Motor neuron (in vitro differentiated cells): ENCODE data around the gene HSPB9. TPM values are rescaled to one million over a fixed set of nuclear protein-coding genes. Genes with fewer than 3 reads are reported as not detected.
"Not testable (repeated sequence)": the region's sequence is repeated elsewhere in the genome, so short reads cannot be mapped to it uniquely, and the experiment has no call there.

Experiments used
- ATAC-seq, 8 experiments: fragments of 200-7000 bp; cut with Tn5 transposase; replicated peaks in 6 of 8; 2 replicates each; pipeline ENCODE4 v1.8.0; 2021; ENCODE audit warnings: mild to moderate bottlenecking in 8 of 8, moderate library complexity in 8 of 8
- H3K27ac ChIP-seq, 2 donors: fragments of 250-450 bp; sonication (Bioruptor Pico); 2 replicates each; pipeline ENCODE4 v1.9.0; 2021; ENCODE audit warnings: antibody characterized with exemption in 2 of 2, mild to moderate bottlenecking in 2 of 2, moderate library complexity in 1 of 2
- H3K4me1 ChIP-seq, 2 donors: fragments of 250-450 bp; sonication (Bioruptor Pico); replicated peaks in 1 of 2; 2 replicates each; pipeline ENCODE4 v1.6.1; 2021; ENCODE audit warnings: antibody characterized with exemption in 2 of 2, mild to moderate bottlenecking in 2 of 2, moderate library complexity in 1 of 2
- H3K4me3 ChIP-seq, 5 donors: fragments of 250-450 bp; sonication (Bioruptor Pico); 2 replicates each; pipeline ENCODE4 v1.9.0; 2021; ENCODE audit warnings: antibody characterized with exemption in 5 of 5, mild to moderate bottlenecking in 5 of 5, moderate library complexity in 4 of 5
- whole genome bisulfite sequencing, 10 experiments: fragments of 450-650 bp; shearing (Covaris generic); methylation state at CpG; one replicate each; pipeline ENCODE4 v1.0.0; 2022; 5-methylcytosine and 5-hydroxymethylcytosine counted together
- in situ Hi-C, 9 experiments: fragments of 400-800 bp; cut with MboI; loops; one replicate each; pipeline ENCODE4 v1.15.0; 2021; ENCODE audit warnings: low sequenced_read_pairs in 9 of 9, low pct_unique_long_range_greater_than_20kb in 2 of 9; ENCODE audit not compliant: unreplicated experiment in 9 of 9
- total RNA-seq, 8 experiments: library from RNA; unstranded; fragments of 300-600 nt; gene quantifications; 2 replicates each; pipeline versions ENCODE4 v1.2.3 to v1.2.4, GENCODE V29; 2022

Gene HSPB9
- total RNA-seq, 8 experiments from 2014 or later, result 0.18 to 1.00 (median 0.51) TPM

GRCh38 chr17:42142371-42142896, 19.8 kb downstream of the HSPB9 start:
- Histone ChIP-seq H3K27ac (peak overlapping the region; percentile 36 to 38), H3K4me1 (peaks cover 17 to 19% of the 10 kb centered on the region in 2 donors), H3K4me3 (no peak overlapping the region)
- peak in 6 of 8 experiments; percentile 68 to 88 (median 86) for ATAC-seq
- WGBS, 10 experiments, result 6 to 74% (median 30%) methylated on average over 1 to 5 of the region's 7 CpGs; no CpG with 5 or more reads in 3 of the 10 experiments
- in situ Hi-C loops, result no loop called here

GRCh38 chr17:42143138-42143537, 20.5 kb downstream of the HSPB9 start:
- peaks cover 17 to 19% of the 10 kb centered on the region in 2 donors for H3K4me1 ChIP-seq
- ATAC-seq, H3K4me3 ChIP-seq, in situ Hi-C loops, H3K27ac ChIP-seq: not testable (repeated sequence)
- 77 to 100% (median 94%) methylated on average over 1 to 4 of the region's 4 CpGs; no CpG with 5 or more reads in 2 of the 10 experiments for WGBS, 10 experiments

DNA sequence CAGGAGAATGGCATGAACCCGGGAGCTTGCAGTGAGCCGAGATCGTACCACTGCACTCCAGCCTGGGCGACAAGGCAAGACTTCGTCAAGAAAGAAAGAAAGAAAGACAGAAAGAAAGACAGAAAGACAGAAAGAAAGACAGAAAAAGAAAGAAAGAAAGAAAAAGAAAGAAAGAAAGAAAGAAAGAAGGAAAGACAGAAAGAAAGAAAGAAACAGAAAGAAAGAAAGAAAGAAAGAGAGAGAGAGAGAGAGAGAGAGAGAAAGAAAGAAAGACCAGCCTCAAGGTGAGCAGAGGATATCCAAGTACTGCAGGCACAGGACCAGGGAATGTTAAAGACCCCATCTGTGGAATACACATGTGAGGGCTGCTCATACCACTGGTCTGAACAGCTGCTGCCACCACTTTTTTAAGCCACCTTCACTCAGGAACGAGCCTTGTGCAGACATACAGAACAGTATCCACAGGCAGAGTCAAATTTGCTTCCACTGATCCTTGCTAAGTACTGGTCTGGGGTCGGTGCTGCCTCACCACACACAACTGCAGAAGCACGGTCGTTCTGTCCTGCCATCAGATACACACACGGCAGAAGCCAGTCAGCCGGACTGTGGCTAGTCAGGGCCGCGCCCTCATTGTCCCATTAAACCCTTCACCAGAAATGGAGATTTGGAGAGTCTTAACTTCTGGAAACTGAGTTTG, 24.5 kb downstream of the HSPB9 start:
- peaks cover 7 to 13% of the 10 kb centered on the region in 2 donors for H3K4me1 ChIP-seq
- in situ Hi-C loops, result no loop called here
- H3K4me3 ChIP-seq, result no peak overlapping the region
- ATAC-seq, result no peak
- no peak overlapping the region for H3K27ac ChIP-seq
- 74 to 100% (median 89%) methylated on average over 2 to 11 of the region's 13 CpGs for WGBS, 10 experiments

DNA sequence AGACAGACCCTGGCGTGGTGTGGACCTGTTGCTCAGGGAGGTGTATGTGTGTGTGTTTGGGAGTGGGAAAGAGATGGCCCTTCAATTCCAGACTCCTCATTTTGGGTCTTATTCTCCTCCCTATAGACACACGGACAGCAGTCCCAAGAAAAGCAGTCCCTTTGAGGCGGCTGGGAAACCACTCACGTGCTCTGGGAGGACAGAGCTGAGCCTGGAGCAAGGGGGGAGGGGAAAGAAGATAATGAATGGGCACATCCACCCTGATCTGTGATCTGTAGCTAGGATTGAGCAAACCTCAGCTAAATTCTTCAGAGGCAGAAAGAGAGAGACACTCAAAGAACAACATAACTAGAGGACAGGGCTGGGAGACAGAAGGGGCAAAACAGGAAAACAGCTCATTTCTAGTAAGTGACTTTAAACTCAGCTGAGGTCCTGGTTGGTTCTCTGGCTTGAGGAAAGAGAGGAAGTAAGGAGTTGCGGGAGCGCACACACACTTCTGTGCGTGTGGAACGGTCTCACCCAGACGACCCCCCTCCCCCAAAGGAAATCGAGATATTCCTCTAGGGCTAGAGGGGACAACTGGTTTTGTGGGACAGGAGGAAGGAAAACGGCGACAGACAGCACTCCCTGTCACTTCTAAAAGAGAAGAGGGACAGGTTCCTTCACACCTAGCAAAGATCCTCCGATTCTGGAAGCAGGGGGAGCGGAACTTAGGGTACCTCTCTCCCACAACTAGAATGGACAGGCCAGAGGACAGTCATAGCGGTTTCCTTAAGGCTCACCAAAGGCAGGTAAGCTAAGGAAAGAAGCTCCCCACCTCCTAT, 31.5 kb downstream of the HSPB9 start:
- peak overlapping the region; percentile 67 to 94 (median 87) for H3K4me3 ChIP-seq
- peak in 1 of 8 experiments; percentile 2 for ATAC-seq
- peak overlapping the region; percentile 33 to 75 for H3K27ac ChIP-seq
- H3K4me1 ChIP-seq, result peaks cover 4 to 11% of the 10 kb centered on the region in 2 donors
- 0 to 20% (median 4%) methylated on average over 1 to 8 of the region's 15 CpGs; no CpG with 5 or more reads in 1 of the 10 experiments for WGBS, 10 experiments
- in situ Hi-C loops, result no loop called here

- Histone ChIP-seq H3K27ac (no peak overlapping the region), H3K4me1 (peaks cover 4 to 11% of the 10 kb centered on the region in 2 donors), H3K4me3 (peak overlapping the region in 4 of 5 donors; percentile 32 to 94 (median 84))
- in situ Hi-C loops, result no loop called here
- no peak for ATAC-seq
- WGBS, 10 experiments, result 0 to 60% (median 42%) methylated on average over 1 to 10 of the region's 17 CpGs; no CpG with 5 or more reads in 1 of the 10 experiments
Observed at GRCh38 chr17:42155614-42156045, 33.0 kb downstream of the HSPB9 start.

- no peak for ATAC-seq
- in situ Hi-C loops, result no loop called here
- Histone ChIP-seq H3K4me1 (peaks cover 5 to 6% of the 10 kb centered on the region in 2 donors), H3K27ac (no peak overlapping the region), H3K4me3 (no peak overlapping the region)
- WGBS, 10 experiments, result 17 to 100% (median 76%) methylated on average over 1 to 7 of the region's 14 CpGs; no CpG with 5 or more reads in 2 of the 10 experiments
Observed at GRCh38 chr17:42159796-42160530, 37.4 kb downstream of the HSPB9 start.

- Histone ChIP-seq H3K4me1 (peaks cover 5 to 6% of the 10 kb centered on the region in 2 donors), H3K4me3 (no peak overlapping the region), H3K27ac (no peak overlapping the region)
- ATAC-seq, result no peak
- in situ Hi-C loops, result no loop called here
- WGBS, 10 experiments, result 50 to 100% (median 83%) methylated on average over 1 to 7 of the region's 7 CpGs; no CpG with 5 or more reads in 3 of the 10 experiments
Observed at GRCh38 chr17:42160531-42160910, 37.9 kb downstream of the HSPB9 start.

GRCh38 chr17:42163113-42163512, 40.5 kb downstream of the HSPB9 start:
- Histone ChIP-seq H3K4me3 (no peak overlapping the region), H3K4me1 (peaks cover 5 to 6% of the 10 kb centered on the region in 2 donors), H3K27ac (no peak overlapping the region)
- 10 to 80% (median 40%) methylated on average over 1 to 3 of the region's 8 CpGs; no CpG with 5 or more reads in 7 of the 10 experiments for WGBS, 10 experiments
- ATAC-seq, result peak in 7 of 8 experiments; percentile 9 to 35 (median 17)
- in situ Hi-C loops, result no loop called here

DNA sequence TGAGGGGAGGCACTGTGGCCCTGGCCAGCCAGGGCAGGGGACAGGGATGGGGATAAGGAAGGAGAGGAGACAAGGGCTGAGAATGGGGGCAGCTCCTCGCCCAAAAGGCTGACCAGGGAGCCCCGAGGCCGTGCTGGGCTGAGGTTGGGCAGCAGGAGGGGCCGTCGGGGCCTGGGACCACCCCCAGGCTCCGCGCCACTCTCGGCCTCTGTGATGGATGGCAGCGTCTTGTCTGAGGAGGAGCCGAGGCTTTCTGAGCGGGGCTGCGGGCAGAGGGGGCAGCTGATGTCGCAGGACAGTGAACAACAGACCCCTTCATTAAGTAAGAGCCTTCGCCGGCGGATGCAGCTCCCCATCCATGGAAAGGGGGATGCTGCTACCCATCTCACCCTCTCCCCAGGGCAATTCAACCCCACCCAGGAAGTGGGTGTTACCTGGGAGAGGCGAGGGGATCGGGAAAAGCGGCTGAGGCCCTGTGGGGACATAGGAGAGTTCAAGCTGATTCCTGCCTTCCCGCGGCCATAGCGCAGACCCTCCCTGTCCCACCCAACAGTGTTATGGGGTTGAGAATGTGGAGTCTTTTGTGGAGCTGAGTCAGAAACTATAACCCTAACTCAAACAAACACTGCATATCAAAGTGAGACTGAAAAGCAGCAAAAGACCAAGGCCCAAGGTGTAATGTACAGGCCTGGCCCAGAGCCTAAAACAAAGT, 41.2 kb downstream of the HSPB9 start:
- WGBS, 10 experiments, result 50 to 100% (median 61%) methylated on average over 1 to 4 of the region's 22 CpGs; no CpG with 5 or more reads in 3 of the 10 experiments
- no peak overlapping the region for H3K27ac ChIP-seq
- in situ Hi-C loops, result no loop called here
- no peak overlapping the region for H3K4me3 ChIP-seq
- peak in 5 of 8 experiments; percentile 23 to 49 (median 33) for ATAC-seq
- peaks cover 5 to 6% of the 10 kb centered on the region in 2 donors for H3K4me1 ChIP-seq

DNA sequence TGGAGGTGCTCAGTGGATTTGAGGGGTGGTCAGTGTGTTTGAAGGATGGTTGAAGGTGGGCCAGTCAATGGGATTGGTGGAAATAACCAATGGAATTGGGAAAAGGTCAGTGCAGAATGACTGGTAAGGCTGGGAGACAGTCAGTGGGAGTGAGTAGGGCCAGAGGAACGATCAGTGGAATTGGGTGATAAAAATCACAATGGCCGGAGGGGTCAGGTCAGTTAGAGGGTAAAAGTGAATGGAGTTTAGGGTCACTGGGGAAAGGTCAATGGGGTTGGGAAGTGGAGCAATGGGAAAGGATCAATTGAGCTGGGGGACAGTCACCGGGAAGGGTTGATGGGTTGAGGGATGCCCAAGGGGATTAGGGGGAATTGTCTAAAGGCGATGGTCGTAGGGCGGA, 43.1 kb downstream of the HSPB9 start:
- H3K4me1 ChIP-seq, result peaks cover 5 to 6% of the 10 kb centered on the region in 2 donors
- in situ Hi-C loops, result no loop called here
- no peak overlapping the region for H3K4me3 ChIP-seq
- no peak overlapping the region for H3K27ac ChIP-seq
- ATAC-seq, result no peak
- 60 to 100% (median 80%) methylated on average over 1 to 5 of the region's 6 CpGs; no CpG with 5 or more reads in 3 of the 10 experiments for WGBS, 10 experiments

GRCh38 chr17:42166196-42166763, 43.7 kb downstream of the HSPB9 start:
- ATAC-seq, result no peak
- 74 to 89% (median 87%) methylated on average over 5 to 12 of the region's 19 CpGs; no CpG with 5 or more reads in 7 of the 10 experiments for WGBS, 10 experiments
- H3K27ac ChIP-seq, result no peak overlapping the region
- H3K4me1 ChIP-seq, result peaks cover 5 to 6% of the 10 kb centered on the region in 2 donors
- H3K4me3 ChIP-seq, result no peak overlapping the region
- in situ Hi-C loops, result no loop called here
